ENCODE measurements around the gene DPYD. TPM values are rescaled to one million over a fixed set of nuclear protein-coding genes. Genes with fewer than 3 reads are reported as not detected.

DPYD gene
- polyA plus RNA-seq, 1 donor from 2014 or later: 3.8 TPM

DNA sequence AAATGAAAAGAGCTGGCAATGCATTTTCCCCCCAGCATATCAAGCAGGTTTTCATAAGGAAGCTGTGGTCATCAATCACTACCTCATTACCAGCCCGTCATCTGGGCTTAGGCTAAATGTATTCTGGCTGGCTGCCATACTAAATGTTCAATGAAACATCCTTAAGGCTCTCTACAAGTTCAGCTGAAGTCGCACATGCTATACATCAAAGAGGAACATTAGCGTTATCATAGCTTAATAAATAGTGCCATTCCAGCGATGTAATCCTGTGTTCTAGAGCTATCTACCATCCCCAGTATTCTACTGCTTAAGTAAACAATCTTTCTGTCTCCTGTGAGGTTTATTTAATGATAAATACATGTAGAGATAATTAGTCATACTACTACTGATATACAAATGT, 288.8 kb downstream of the DPYD start:
- no peaks in the 10 kb centered on the region for H3K9me3 Mint-ChIP-seq

GRCh38 chr1:97630948-97631347, 289.9 kb downstream of the DPYD start:
- Mint-ChIP-seq H3K27ac (no peak overlapping the region), H3K9me3 (no peaks in the 10 kb centered on the region), H3K36me3 (peaks cover 1% of the 10 kb centered on the region), H3K4me1 (no peaks in the 10 kb centered on the region), H3K4me3 (no peak overlapping the region), H3K27me3 (no peaks in the 10 kb centered on the region)

More for the DNA sequence above, 288.8 kb downstream of the DPYD start:
- Mint-ChIP-seq H3K27ac (no peak overlapping the region), H3K4me3 (no peak overlapping the region), H3K4me1 (no peaks in the 10 kb centered on the region), H3K27me3 (no peaks in the 10 kb centered on the region), H3K36me3 (peaks cover 1% of the 10 kb centered on the region)

GRCh38 chr1:97630281-97630680, 290.6 kb downstream of the DPYD start:
- Mint-ChIP-seq H3K27me3 (no peaks in the 10 kb centered on the region), H3K9me3 (no peaks in the 10 kb centered on the region), H3K4me3 (no peak overlapping the region), H3K27ac (no peak overlapping the region), H3K4me1 (no peaks in the 10 kb centered on the region), H3K36me3 (peaks cover 1% of the 10 kb centered on the region)

DNA sequence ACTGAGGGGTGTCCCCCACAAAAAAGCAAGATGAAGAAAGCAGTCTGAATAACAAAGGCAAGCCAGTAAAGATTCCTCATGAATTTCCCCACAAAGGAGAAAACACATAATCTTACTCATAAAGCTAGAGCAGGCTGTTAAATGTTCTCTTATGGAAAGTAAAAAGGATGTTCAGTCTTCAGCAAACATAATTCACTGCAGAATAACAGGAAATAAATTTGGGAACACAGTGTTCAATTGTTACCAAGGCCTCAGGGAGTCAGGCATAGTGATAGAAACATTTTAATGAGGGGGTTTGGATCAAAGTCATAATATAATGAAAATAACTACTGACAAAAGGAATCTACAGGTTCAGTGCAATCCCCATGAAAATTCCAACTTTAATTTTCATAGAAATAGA, 297.6 kb downstream of the DPYD start:
- no peak overlapping the region for H3K4me3 Mint-ChIP-seq
- H3K27ac Mint-ChIP-seq: no peak overlapping the region
- no peaks in the 10 kb centered on the region for H3K4me1 Mint-ChIP-seq
- H3K36me3 Mint-ChIP-seq: no peaks in the 10 kb centered on the region
- peaks cover 0 to 6% (median 0%) of the 10 kb centered on the region in 3 donors for H3K9me3 Mint-ChIP-seq
- H3K27me3 Mint-ChIP-seq: no peaks in the 10 kb centered on the region

- Mint-ChIP-seq H3K4me3 (no peak overlapping the region), H3K36me3 (no peaks in the 10 kb centered on the region), H3K4me1 (no peaks in the 10 kb centered on the region), H3K9me3 (peaks cover 0 to 6% (median 0%) of the 10 kb centered on the region in 3 donors), H3K27me3 (no peaks in the 10 kb centered on the region), H3K27ac (no peak overlapping the region)
Measured at GRCh38 chr1:97621955-97622354, 298.9 kb downstream of the DPYD start.

DNA sequence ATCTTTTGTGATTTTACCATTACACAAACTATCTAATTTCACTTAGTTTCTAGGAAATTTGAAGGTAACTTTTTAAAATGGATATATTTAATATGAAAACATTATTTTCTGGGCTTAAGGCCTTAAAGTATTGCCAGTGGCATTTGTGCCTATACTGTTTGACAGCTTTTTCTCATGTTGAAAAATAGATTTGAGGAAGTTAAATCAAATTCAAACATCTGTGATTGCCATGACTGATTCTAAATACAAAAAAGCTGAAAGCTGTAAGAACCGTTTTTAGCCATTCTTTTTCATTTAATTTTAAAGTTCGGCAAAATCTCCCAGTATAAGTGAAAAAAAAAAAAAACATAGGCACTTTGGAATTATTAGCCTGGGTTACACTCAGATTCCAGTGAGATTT, 301.1 kb downstream of the DPYD start:
- H3K4me1 Mint-ChIP-seq: no peaks in the 10 kb centered on the region
- peaks cover 0 to 6% (median 0%) of the 10 kb centered on the region in 3 donors for H3K9me3 Mint-ChIP-seq
- no peaks in the 10 kb centered on the region for H3K36me3 Mint-ChIP-seq
- no peak overlapping the region for H3K4me3 Mint-ChIP-seq
- no peak overlapping the region for H3K27ac Mint-ChIP-seq
- H3K27me3 Mint-ChIP-seq: no peaks in the 10 kb centered on the region

DNA sequence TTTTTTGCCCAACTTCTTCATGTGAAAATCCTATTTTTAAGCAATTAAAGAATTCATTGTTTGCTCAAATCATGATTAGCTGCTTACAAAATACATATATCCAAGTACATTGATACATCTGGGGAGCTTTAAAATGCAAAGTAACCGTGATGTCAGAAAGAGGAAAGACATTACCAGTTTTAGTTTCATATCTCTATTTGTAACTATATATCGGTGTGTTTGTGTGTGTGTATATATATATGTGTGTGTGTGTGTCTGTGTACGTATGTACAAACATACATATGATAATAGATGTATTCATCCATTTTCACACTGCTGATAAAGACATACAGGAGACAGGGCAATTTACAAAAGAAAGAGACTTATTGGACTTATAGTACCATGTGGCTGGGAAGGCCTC, 310.1 kb downstream of the DPYD start:
- Mint-ChIP-seq H3K4me1 (peaks cover 0 to 5% (median 0%) of the 10 kb centered on the region in 3 donors), H3K36me3 (no peaks in the 10 kb centered on the region), H3K9me3 (peaks cover 0 to 1% (median 0%) of the 10 kb centered on the region in 3 donors), H3K27ac (no peak overlapping the region), H3K27me3 (no peaks in the 10 kb centered on the region), H3K4me3 (no peak overlapping the region)

- no peak overlapping the region for H3K27ac Mint-ChIP-seq
- H3K4me1 Mint-ChIP-seq: peaks cover 0 to 5% (median 0%) of the 10 kb centered on the region in 3 donors
- peaks cover 3% of the 10 kb centered on the region for H3K36me3 Mint-ChIP-seq
- no peak overlapping the region for H3K4me3 Mint-ChIP-seq
- H3K27me3 Mint-ChIP-seq: no peaks in the 10 kb centered on the region
- peaks cover 0 to 1% (median 0%) of the 10 kb centered on the region in 3 donors for H3K9me3 Mint-ChIP-seq
Measured at GRCh38 chr1:97610102-97610501, 310.7 kb downstream of the DPYD start.

GRCh38 chr1:97608272-97608671, 312.6 kb downstream of the DPYD start:
- no peak overlapping the region for H3K27ac Mint-ChIP-seq
- no peaks in the 10 kb centered on the region for H3K27me3 Mint-ChIP-seq
- peaks cover 3% of the 10 kb centered on the region for H3K36me3 Mint-ChIP-seq
- H3K9me3 Mint-ChIP-seq: peaks cover 0 to 1% (median 0%) of the 10 kb centered on the region in 3 donors
- H3K4me3 Mint-ChIP-seq: no peak overlapping the region
- peaks cover 0 to 5% (median 0%) of the 10 kb centered on the region in 3 donors for H3K4me1 Mint-ChIP-seq

- H3K36me3 Mint-ChIP-seq: peaks cover 3% of the 10 kb centered on the region
- H3K4me3 Mint-ChIP-seq: no peak overlapping the region
- H3K9me3 Mint-ChIP-seq: peaks cover 0 to 1% (median 0%) of the 10 kb centered on the region in 3 donors
- no peaks in the 10 kb centered on the region for H3K27me3 Mint-ChIP-seq
- no peak overlapping the region for H3K27ac Mint-ChIP-seq
- no peaks in the 10 kb centered on the region for H3K4me1 Mint-ChIP-seq
Measured at GRCh38 chr1:97603776-97604175, 317.1 kb downstream of the DPYD start.

DNA sequence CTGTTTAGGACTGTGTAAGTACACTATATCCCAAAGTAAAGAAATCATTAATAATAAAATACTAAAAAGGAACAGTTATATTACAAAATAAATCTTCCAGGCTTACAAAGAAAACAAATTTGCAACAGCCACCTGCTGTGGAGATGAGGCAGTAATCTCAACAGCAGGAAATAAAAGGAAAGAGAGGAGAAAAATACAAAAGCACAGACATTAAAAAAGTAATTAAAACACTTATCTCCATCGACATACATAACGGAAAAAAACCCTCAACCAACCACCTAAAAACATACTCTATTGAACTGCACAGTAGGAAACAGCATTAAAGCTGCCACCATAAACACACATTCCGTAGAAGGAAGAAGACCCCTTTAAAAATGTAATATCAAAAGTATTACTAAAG, 317.6 kb downstream of the DPYD start:
- H3K4me3 Mint-ChIP-seq: no peak overlapping the region
- H3K36me3 Mint-ChIP-seq: peaks cover 3% of the 10 kb centered on the region
- no peak overlapping the region for H3K27ac Mint-ChIP-seq
- no peaks in the 10 kb centered on the region for H3K4me1 Mint-ChIP-seq
- peaks cover 0 to 1% (median 0%) of the 10 kb centered on the region in 3 donors for H3K9me3 Mint-ChIP-seq
- no peaks in the 10 kb centered on the region for H3K27me3 Mint-ChIP-seq

- Mint-ChIP-seq H3K36me3 (no peaks in the 10 kb centered on the region), H3K4me1 (no peaks in the 10 kb centered on the region), H3K4me3 (no peak overlapping the region), H3K27me3 (no peaks in the 10 kb centered on the region), H3K9me3 (no peaks in the 10 kb centered on the region), H3K27ac (no peak overlapping the region)
Measured at GRCh38 chr1:97599447-97599846, 321.4 kb downstream of the DPYD start.

DNA sequence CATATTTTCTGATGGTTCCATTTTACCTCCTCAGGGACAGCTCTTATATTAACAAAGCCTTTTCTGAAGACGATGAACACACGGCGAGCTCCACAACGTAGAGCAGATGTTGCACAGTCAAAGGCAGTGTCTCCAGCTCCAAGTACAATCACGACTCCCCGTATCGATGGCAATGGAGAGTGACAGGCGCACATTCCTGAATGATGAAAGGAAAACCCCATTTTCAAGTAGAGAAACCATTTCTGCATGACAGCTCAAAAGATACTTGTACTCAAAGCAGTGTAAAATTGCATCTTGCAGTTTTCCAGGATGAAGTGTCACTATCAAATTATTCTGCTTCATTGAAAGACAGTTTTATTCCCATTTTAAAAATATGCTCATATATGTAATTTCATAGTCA, 327.6 kb downstream of the DPYD start:
- Mint-ChIP-seq H3K9me3 (peaks cover 0 to 5% (median 0%) of the 10 kb centered on the region in 3 donors), H3K4me1 (no peaks in the 10 kb centered on the region), H3K27me3 (no peaks in the 10 kb centered on the region), H3K4me3 (no peak overlapping the region), H3K36me3 (no peaks in the 10 kb centered on the region), H3K27ac (no peak overlapping the region)

DNA sequence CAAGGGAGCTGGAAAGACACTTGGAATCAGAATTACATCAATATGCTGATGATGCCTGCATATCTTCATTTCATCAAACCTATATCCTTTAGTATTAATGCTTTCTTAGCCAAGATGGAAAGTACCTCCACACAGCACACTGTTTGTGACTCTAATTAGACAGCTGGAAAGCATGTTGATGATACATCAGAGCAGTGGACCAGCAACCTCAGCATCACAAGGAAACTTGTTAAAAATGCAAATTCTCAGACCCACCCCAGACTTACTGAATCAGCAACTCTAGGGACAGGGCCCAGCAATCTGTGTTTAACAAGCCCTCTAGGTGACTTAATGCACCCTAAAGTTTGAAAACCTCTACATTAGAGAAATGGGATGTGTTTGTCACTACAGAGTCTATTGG, 332.1 kb downstream of the DPYD start:
- no peak overlapping the region for H3K27ac Mint-ChIP-seq
- H3K9me3 Mint-ChIP-seq: peaks cover 0 to 5% (median 0%) of the 10 kb centered on the region in 3 donors
- no peak overlapping the region for H3K4me3 Mint-ChIP-seq
- H3K27me3 Mint-ChIP-seq: no peaks in the 10 kb centered on the region
- H3K36me3 Mint-ChIP-seq: no peaks in the 10 kb centered on the region
- H3K4me1 Mint-ChIP-seq: no peaks in the 10 kb centered on the region

DNA sequence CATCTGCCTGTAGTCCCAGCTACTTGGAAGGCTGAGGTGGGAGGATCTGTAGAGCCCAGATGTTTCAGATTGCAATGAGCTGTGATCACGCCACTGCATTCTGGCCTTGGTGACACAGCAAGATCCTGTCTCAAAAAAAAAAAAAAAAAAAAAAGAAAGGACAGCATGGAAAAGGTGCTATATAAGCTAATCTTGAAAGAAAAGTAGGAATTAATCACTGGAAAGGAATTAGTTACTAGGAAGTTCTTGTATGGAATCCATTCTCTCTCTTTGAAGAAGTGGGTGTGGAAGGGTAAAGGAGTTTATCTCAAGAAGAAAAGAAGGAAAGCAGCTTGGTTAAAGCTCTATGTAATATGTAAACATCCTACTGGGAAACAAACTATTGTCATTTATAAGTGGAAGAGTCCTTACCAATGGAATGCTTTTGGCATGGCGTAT, 339.2 kb downstream of the DPYD start:
- H3K27ac Mint-ChIP-seq: no peak overlapping the region
- no peaks in the 10 kb centered on the region for H3K4me1 Mint-ChIP-seq
- H3K27me3 Mint-ChIP-seq: no peaks in the 10 kb centered on the region
- no peaks in the 10 kb centered on the region for H3K9me3 Mint-ChIP-seq
- H3K4me3 Mint-ChIP-seq: no peak overlapping the region
- no peaks in the 10 kb centered on the region for H3K36me3 Mint-ChIP-seq

GRCh38 chr1:97577613-97578012, 343.2 kb downstream of the DPYD start:
- Mint-ChIP-seq H3K4me1 (no peaks in the 10 kb centered on the region), H3K36me3 (no peaks in the 10 kb centered on the region), H3K4me3 (no peak overlapping the region), H3K9me3 (no peaks in the 10 kb centered on the region), H3K27me3 (no peaks in the 10 kb centered on the region), H3K27ac (no peak overlapping the region)

DNA sequence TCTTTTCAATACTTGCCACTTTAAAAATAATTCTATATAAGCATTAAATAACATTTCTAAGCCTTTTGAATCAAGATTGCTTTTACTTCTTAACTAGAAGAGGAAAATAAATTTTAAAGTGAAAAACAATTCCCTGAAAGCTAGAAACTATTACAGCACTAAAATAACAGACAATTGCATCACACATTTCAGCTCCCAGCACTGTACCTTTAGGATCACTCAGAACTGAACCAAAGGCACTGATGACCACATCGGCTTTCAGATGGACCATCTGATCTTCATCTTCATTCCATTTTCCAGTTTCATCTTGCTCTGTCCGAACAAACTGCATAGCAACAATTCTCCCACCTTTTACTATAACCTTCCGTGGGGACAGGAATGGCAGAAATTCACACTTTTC, 347.3 kb downstream of the DPYD start:
- Mint-ChIP-seq H3K27ac (no peak overlapping the region), H3K36me3 (no peaks in the 10 kb centered on the region), H3K4me3 (no peak overlapping the region), H3K4me1 (no peaks in the 10 kb centered on the region), H3K27me3 (no peaks in the 10 kb centered on the region), H3K9me3 (no peaks in the 10 kb centered on the region)
